B cell (primary cell): ENCODE data around the gene ZSWIM6. TPM values are rescaled to one million over a fixed set of nuclear protein-coding genes. Genes with fewer than 3 reads are reported as not detected.

ENCODE experiments used
- ATAC-seq: fragments of 200-7000 bp; cut with Tn5 transposase; one replicate; pipeline ENCODE4 v1.10.0; 2021; ENCODE audit warnings: low read depth, mild to moderate bottlenecking, moderate number of reproducible peaks, moderate library complexity
- CTCF ChIA-PET: fragments of 350-600 bp; sonication (Branson Sonifier 250); formaldehyde crosslinking; loops from one replicate; lab custom pipeline; 2021; ENCODE audit warnings: antibody characterized with exemption, inconsistent platforms; lab: Charles Lee
- POLR2A ChIA-PET: fragments of 350-600 bp; sonication (Branson Sonifier 250); formaldehyde crosslinking; loops from one replicate; lab custom pipeline; 2021; ENCODE audit warnings: antibody characterized with exemption; lab: Charles Lee
- DNase-seq: peaks from one replicate; pipeline ENCODE4 v3.0.0; 2013
- H2AFZ ChIP-seq: 2 replicates; pipeline ENCODE4 v1.6.1; 2012; ENCODE audit warnings: mild to moderate bottlenecking, low read depth, low read length; ENCODE audit not compliant: insufficient read depth, poor library complexity, severe bottlenecking
- H3K27ac ChIP-seq, 2 donors: 1 replicate in 1 of 2; 2 replicates in 1 of 2; pipeline ENCODE4 v1.5.1; 2012 to 2013; ENCODE audit warnings: low read length in 2 of 2, mild to moderate bottlenecking in 2 of 2, moderate library complexity in 1 of 2
- H3K27me3 ChIP-seq, 4 experiments: fragments of 200-600 bp in 1 of 4; sonication (generic) in 1 of 4; replicated peaks in 1 of 4; 1 replicate in 2 of 4; 2 replicates in 2 of 4; pipeline versions ENCODE4 v1.6.1 to v1.7.0; 2013 to 2016; ENCODE audit warnings: low read length in 3 of 4, mild to moderate bottlenecking in 2 of 4, mixed read lengths in 1 of 4, moderate library complexity in 1 of 4; ENCODE audit not compliant: insufficient read depth in 4 of 4, control insufficient read depth in 3 of 4; ENCODE audit errors: control extremely low read depth in 1 of 4
- H3K36me3 ChIP-seq, 2 experiments: replicated peaks in 1 of 2; 1 replicate in 1 of 2; 2 replicates in 1 of 2; pipeline versions ENCODE4 v1.6.1 to v1.7.1; 2013; ENCODE audit warnings: low read length in 1 of 2; ENCODE audit not compliant: insufficient read depth in 2 of 2, control insufficient read depth in 1 of 2; ENCODE audit errors: control extremely low read depth in 1 of 2, extremely low read depth in 1 of 2
- H3K4me1 ChIP-seq, 2 donors: fragments of 200-600 bp in 1 of 2; sonication (generic) in 1 of 2; 1 replicate in 1 of 2; 2 replicates in 1 of 2; pipeline versions ENCODE4 v1.5.1 to v1.6.1; 2013 to 2017; ENCODE audit warnings: low read length in 2 of 2; ENCODE audit not compliant: control insufficient read depth in 2 of 2, insufficient read depth in 2 of 2
- H3K4me2 ChIP-seq: replicated peaks from 2 replicates; pipeline ENCODE3; 2012; ENCODE audit warnings: mild to moderate bottlenecking, low read depth, low read length; ENCODE audit not compliant: poor library complexity, severe bottlenecking
- H3K4me3 ChIP-seq, 5 experiments: fragments of 200-600 bp in 1 of 5; sonication (generic) in 1 of 5; 1 replicate in 3 of 5; 2 replicates in 2 of 5; pipeline versions ENCODE4 v1.5.1 to v1.7.0; 2011 to 2016; ENCODE audit warnings: low read length in 4 of 5, mild to moderate bottlenecking in 4 of 5, low read depth in 2 of 5, control low read depth in 1 of 5, moderate library complexity in 1 of 5; ENCODE audit not compliant: insufficient read depth in 1 of 5; ENCODE audit errors: control extremely low read depth in 1 of 5, extremely low read depth in 1 of 5
- H3K79me2 ChIP-seq: fragments of 200-600 bp; sonication (generic); one replicate; pipeline ENCODE4 v1.6.0; 2016; ENCODE audit warnings: low read length; ENCODE audit not compliant: control insufficient read depth, insufficient read depth
- H3K9ac ChIP-seq: fragments of 200-600 bp; sonication (generic); 2 replicates; pipeline ENCODE4 v1.6.1; 2017; ENCODE audit warnings: mild to moderate bottlenecking, low read length, moderate library complexity
- H3K9me3 ChIP-seq, 3 donors: one replicate each; pipeline versions ENCODE4 v1.6.1 to v1.7.1; 2013; ENCODE audit warnings: low read length in 2 of 3; ENCODE audit not compliant: control insufficient read depth in 2 of 3, insufficient read depth in 1 of 3; ENCODE audit errors: control extremely low read depth in 1 of 3
- H4K20me1 ChIP-seq: 2 replicates; pipeline ENCODE4 v1.6.0; 2012; ENCODE audit warnings: mild to moderate bottlenecking, low read length; ENCODE audit not compliant: insufficient read depth, control insufficient read depth, poor library complexity, severe bottlenecking
- H3K27ac Mint-ChIP-seq: one replicate; pipeline ENCODE4 v1.8.0; 2021; ENCODE audit warnings: mixed read lengths
- H3K27me3 Mint-ChIP-seq: one replicate; pipeline ENCODE4 v1.8.0; 2021; ENCODE audit warnings: mixed read lengths
- H3K4me1 Mint-ChIP-seq: one replicate; pipeline ENCODE4 v1.8.0; 2021; ENCODE audit warnings: mixed read lengths
- H3K4me3 Mint-ChIP-seq: one replicate; pipeline ENCODE4 v1.8.0; 2021; ENCODE audit warnings: mixed read lengths
- H3K9me3 Mint-ChIP-seq: one replicate; pipeline ENCODE4 v1.8.0; 2022; ENCODE audit warnings: mixed read lengths; ENCODE audit not compliant: insufficient read depth
- CTCF ChIP-seq: fragments of 200-600 bp; IDR thresholded peaks from one replicate; pipeline ENCODE4 v1.8.0; 2022; ENCODE audit warnings: antibody characterized with exemption, mild to moderate bottlenecking
- EZH2 ChIP-seq: IDR thresholded peaks from 2 replicates; pipeline ENCODE4 v1.6.1; 2012; ENCODE audit warnings: borderline replicate concordance, low read depth, mild to moderate bottlenecking, moderate library complexity, low read length; ENCODE audit not compliant: insufficient read depth, poor library complexity, severe bottlenecking
- whole genome bisulfite sequencing: methylation state at CpG from one replicate; pipeline ENCODE4 v1.1.5; 2013; ENCODE audit warnings: missing lambda C conversion rate; ENCODE audit not compliant: insufficient coverage; 5-methylcytosine and 5-hydroxymethylcytosine counted together
- intact Hi-C: fragments of 100-400 bp; cut with micrococcal nuclease; formaldehyde crosslinking; loops from one replicate; pipeline ENCODE4 v1.10.0; 2022
- polyA minus RNA-seq: library from RNA; depleted of rRNA, polyadenylated mRNA; stranded (reverse); fragments of >200 nt; gene quantifications from 2 replicates; pipeline ENCODE4 v1.2.3, GENCODE V29; 2012
- polyA plus RNA-seq: library from polyadenylated mRNA; depleted of rRNA; stranded (reverse); fragments of >200 nt; gene quantifications from 2 replicates; pipeline ENCODE4 v1.2.3, GENCODE V29; 2012
- total RNA-seq, 2 donors: library from RNA; stranded (reverse); fragments of 120-200 nt in 1 of 2; gene quantifications; 1 replicate in 1 of 2; 2 replicates in 1 of 2; pipeline versions ENCODE4 v1.2.3 to v1.2.4, GENCODE V29; 2013 to 2022

The ZSWIM6 gene
- total RNA-seq (15.9 and 16.4 TPM in 2 replicates), polyA plus RNA-seq (7.3 and 7.9 TPM in 2 replicates), polyA minus RNA-seq (8.2 and 9.5 TPM in 2 replicates)
- 5.8 TPM for total RNA-seq (2013)

- Histone ChIP-seq H4K20me1 (peaks cover 38% of the 10 kb centered on the region), H3K9ac (peak within 1 kb of the TSS; percentile 86), H2AFZ (peak within 1 kb of the TSS; percentile 91), H3K27me3 (peaks cover 0 to 6% (median 2%) of the 10 kb centered on the region in 4 experiments), H3K79me2 (peaks cover 40% of the 10 kb centered on the region), H3K27ac (peak within 1 kb of the TSS; percentile 85 to 89), H3K4me1 (peaks cover 32 to 38% of the 10 kb centered on the region in 2 donors), H3K36me3 (no peaks in the 10 kb centered on the region), H3K4me2 (peak within 1 kb of the TSS; percentile 83), H3K4me3 (peak within 1 kb of the TSS; percentile 43 to 98 (median 86)), H3K9me3 (peaks cover 0 to under 1% (median 0%) of the 10 kb centered on the region in 3 donors)
- ChIA-PET CTCF (interaction anchor here (0.6 to 2.7 kb wide), 7 partner anchors 11 to 276 kb away, joined by 3 to 18 read pairs (median 5); no protein-coding TSS in a partner anchor), POLR2A (interaction anchor here (0.6 to 2.8 kb wide), 3 partner anchors 15 to 77 kb away, joined by 4 to 29 read pairs (median 5); no protein-coding TSS in a partner anchor)
- intact Hi-C loops: loop anchor here (1.0 to 5.0 kb wide), 5 partner anchors 54 to 1071 kb away; partner anchors contain the start of genes DIMT1, ERCC8, NDUFAF2 and SMIM15
- WGBS: under 1% methylated on average over 51 of the region's 91 CpGs
- ATAC-seq (peak; percentile 76), DNase-seq (peak; percentile 100)
- H3K4me3 Mint-ChIP-seq: peak within 1 kb of the TSS; percentile 94
- peaks cover 48% of the 10 kb centered on the region for H3K4me1 Mint-ChIP-seq
- H3K27ac Mint-ChIP-seq: peak within 1 kb of the TSS; percentile 98
- no peak for TF ChIP-seq CTCF
- no peak for TF ChIP-seq EZH2
- H3K27me3 Mint-ChIP-seq: peaks cover 10% of the 10 kb centered on the region
- H3K9me3 Mint-ChIP-seq: no peaks in the 10 kb centered on the region
Measured at GRCh38 chr5:61331407-61332357, at the start of gene ZSWIM6. TSS of gene ZSWIM6 (plus strand) at chr5:61332258. CDS start at chr5:61332273, 15 bp downstream.
